Measurements from ENCODE around the gene SLC24A4. TPM values are rescaled to one million over a fixed set of nuclear protein-coding genes. Genes with fewer than 3 reads are reported as not detected.
"Not testable (repeated sequence)": the region's sequence is repeated elsewhere in the genome, so short reads cannot be mapped to it uniquely, and the experiment has no call there.

The SLC24A4 gene
- total RNA-seq, 1 experiment from 2014 or later, result not detected

- no peak overlapping the region for H3K4me3 Mint-ChIP-seq (ENCODE audit: low read depth, unreplicated experiment)
- no peak for DNase-seq
- H3K36me3 Mint-ChIP-seq (ENCODE audit: insufficient read depth, unreplicated experiment), result no peaks in the 10 kb centered on the region
- no peaks in the 10 kb centered on the region for H3K27me3 Mint-ChIP-seq (ENCODE audit: unreplicated experiment)
- no peak overlapping the region for H3K27ac Mint-ChIP-seq (ENCODE audit: unreplicated experiment)
- no peak for TF ChIP-seq CTCF (IDR thresholded peaks at IDR 0.05; ENCODE audit: unreplicated experiment)
- H3K9me3 Mint-ChIP-seq (ENCODE audit: low read depth, unreplicated experiment), result no peaks in the 10 kb centered on the region
- CTCF ChIA-PET, result no interaction called here
- no TSS peak for BruUV-seq (replicated peaks)
- peaks cover 7% of the 10 kb centered on the region for H3K4me1 Mint-ChIP-seq (ENCODE audit: low read depth, unreplicated experiment)
- intact Hi-C loops (cut with micrococcal nuclease; ENCODE audit: unreplicated experiment), result no loop called here
These were observed 209.7 kb downstream of the SLC24A4 start for GRCh38 chr14:92532490-92533163.

- Mint-ChIP-seq H3K36me3 (ENCODE audit: insufficient read depth, unreplicated experiment) (no peaks in the 10 kb centered on the region), H3K4me1 (ENCODE audit: low read depth, unreplicated experiment) (peaks cover 7% of the 10 kb centered on the region), H3K27ac (ENCODE audit: unreplicated experiment) (no peak overlapping the region), H3K4me3 (ENCODE audit: low read depth, unreplicated experiment) (no peak overlapping the region), H3K9me3 (ENCODE audit: low read depth, unreplicated experiment) (no peaks in the 10 kb centered on the region), H3K27me3 (ENCODE audit: unreplicated experiment) (no peaks in the 10 kb centered on the region)
- BruUV-seq (replicated peaks), result no TSS peak
- CTCF ChIA-PET, result interaction anchor here (0.7 kb wide), 1 partner anchor 10 kb away, joined by 6 read pairs; no protein-coding TSS in a partner anchor
- TF ChIP-seq CTCF (IDR thresholded peaks at IDR 0.05; ENCODE audit: unreplicated experiment), result no peak
- no peak for DNase-seq
- intact Hi-C loops (cut with micrococcal nuclease; ENCODE audit: unreplicated experiment), result no loop called here
These were observed 212.1 kb downstream of the SLC24A4 start for GRCh38 chr14:92534932-92535643.

GRCh38 chr14:92536231-92536630 lies 213.3 kb downstream of the SLC24A4 start:
- H3K4me1 Mint-ChIP-seq (ENCODE audit: low read depth, unreplicated experiment), result peaks cover 18% of the 10 kb centered on the region
- BruUV-seq (replicated peaks); H3K36me3 Mint-ChIP-seq (ENCODE audit: insufficient read depth, unreplicated experiment); H3K9me3 Mint-ChIP-seq (ENCODE audit: low read depth, unreplicated experiment); H3K4me3 Mint-ChIP-seq (ENCODE audit: low read depth, unreplicated experiment); H3K27me3 Mint-ChIP-seq (ENCODE audit: unreplicated experiment); intact Hi-C loops (cut with micrococcal nuclease; ENCODE audit: unreplicated experiment); H3K27ac Mint-ChIP-seq (ENCODE audit: unreplicated experiment); DNase-seq: not testable (repeated sequence)
- CTCF ChIA-PET, result interaction anchor here (0.7 kb wide), 1 partner anchor 10 kb away, joined by 5 read pairs; no protein-coding TSS in a partner anchor

- Mint-ChIP-seq H3K27ac (ENCODE audit: unreplicated experiment) (no peak overlapping the region), H3K4me1 (ENCODE audit: low read depth, unreplicated experiment) (peaks cover 21% of the 10 kb centered on the region), H3K27me3 (ENCODE audit: unreplicated experiment) (no peaks in the 10 kb centered on the region), H3K36me3 (ENCODE audit: insufficient read depth, unreplicated experiment) (peaks cover 8% of the 10 kb centered on the region), H3K9me3 (ENCODE audit: low read depth, unreplicated experiment) (no peaks in the 10 kb centered on the region), H3K4me3 (ENCODE audit: low read depth, unreplicated experiment) (no peak overlapping the region)
- TF ChIP-seq CTCF (IDR thresholded peaks at IDR 0.05; ENCODE audit: unreplicated experiment), result no peak
- intact Hi-C loops (cut with micrococcal nuclease; ENCODE audit: unreplicated experiment), result no loop called here
- DNase-seq, result no peak
- BruUV-seq (replicated peaks), result no TSS peak
- CTCF ChIA-PET, result no interaction called here
These were observed 215.5 kb downstream of the SLC24A4 start for GRCh38 chr14:92538412-92538985.
